Iris pigment epithelial cell (primary cell): Measurements from ENCODE around the gene ING3.

ENCODE experiments used
- DNase-seq: peaks from one replicate; pipeline ENCODE4 v3.0.0-alpha.2; 2011; ENCODE audit warnings: low read depth

ING3 gene

GRCh38 chr7:121026159-121026558 is 75.6 kb downstream of the ING3 start:
- no peak for DNase-seq

- DNase-seq, result no peak
These were observed 76.1 kb downstream of the ING3 start for GRCh38 chr7:121026577-121027111.
